Astrocyte of the spinal cord (primary cell): Measurements from ENCODE around the gene FMO2.
A peak's percentile ranks its signal among the peaks of the same experiment; 100 is the strongest.

Source experiments
- DNase-seq: peaks from one replicate; pipeline ENCODE4 v3.0.0; 2011; ENCODE audit warnings: low read depth, low spot score
- H3K4me3 ChIP-seq: 2 replicates; pipeline ENCODE4 v1.5.1; 2011; ENCODE audit warnings: low read depth, mild to moderate bottlenecking, low read length, moderate library complexity
- in situ Hi-C: cut with HindIII; loops from 2 replicates; pipeline ENCODE4 v1.10.0; 2017; ENCODE audit warnings: low sequenced_read_pairs
- TF ChIP-seq, protein P1 (sequence below): IDR thresholded peaks from 2 replicates; pipeline ENCODE4 v1.5.1; 2012; ENCODE audit warnings: low read depth, mild to moderate bottlenecking, low read length, inconsistent platforms

FMO2 gene

DNA sequence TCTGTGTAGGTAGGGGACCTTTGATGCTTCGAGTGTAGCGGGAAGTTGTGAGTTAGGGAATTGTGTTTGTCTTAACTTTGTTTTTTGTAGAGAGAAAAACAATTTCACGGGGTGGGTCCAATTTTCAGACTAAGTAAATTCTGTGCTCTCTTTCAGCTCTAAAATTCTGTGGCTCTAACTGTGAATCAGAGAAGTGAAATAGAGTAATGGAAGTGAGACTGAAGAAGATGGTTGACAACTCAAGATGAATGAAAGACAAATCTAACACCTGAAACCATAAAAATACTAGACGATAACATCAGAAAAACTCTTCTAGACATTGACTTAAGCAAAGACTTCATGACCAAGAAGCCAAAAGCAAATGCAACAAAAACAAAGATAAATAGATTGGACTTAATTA, 58.8 kb downstream of the FMO2 start:
- in situ Hi-C loops, result no loop called here
- no peak overlapping the region for H3K4me3 ChIP-seq
- TF ChIP-seq, protein P1, sequence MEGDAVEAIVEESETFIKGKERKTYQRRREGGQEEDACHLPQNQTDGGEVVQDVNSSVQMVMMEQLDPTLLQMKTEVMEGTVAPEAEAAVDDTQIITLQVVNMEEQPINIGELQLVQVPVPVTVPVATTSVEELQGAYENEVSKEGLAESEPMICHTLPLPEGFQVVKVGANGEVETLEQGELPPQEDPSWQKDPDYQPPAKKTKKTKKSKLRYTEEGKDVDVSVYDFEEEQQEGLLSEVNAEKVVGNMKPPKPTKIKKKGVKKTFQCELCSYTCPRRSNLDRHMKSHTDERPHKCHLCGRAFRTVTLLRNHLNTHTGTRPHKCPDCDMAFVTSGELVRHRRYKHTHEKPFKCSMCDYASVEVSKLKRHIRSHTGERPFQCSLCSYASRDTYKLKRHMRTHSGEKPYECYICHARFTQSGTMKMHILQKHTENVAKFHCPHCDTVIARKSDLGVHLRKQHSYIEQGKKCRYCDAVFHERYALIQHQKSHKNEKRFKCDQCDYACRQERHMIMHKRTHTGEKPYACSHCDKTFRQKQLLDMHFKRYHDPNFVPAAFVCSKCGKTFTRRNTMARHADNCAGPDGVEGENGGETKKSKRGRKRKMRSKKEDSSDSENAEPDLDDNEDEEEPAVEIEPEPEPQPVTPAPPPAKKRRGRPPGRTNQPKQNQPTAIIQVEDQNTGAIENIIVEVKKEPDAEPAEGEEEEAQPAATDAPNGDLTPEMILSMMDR, result no peak
- no peak for DNase-seq

DNA sequence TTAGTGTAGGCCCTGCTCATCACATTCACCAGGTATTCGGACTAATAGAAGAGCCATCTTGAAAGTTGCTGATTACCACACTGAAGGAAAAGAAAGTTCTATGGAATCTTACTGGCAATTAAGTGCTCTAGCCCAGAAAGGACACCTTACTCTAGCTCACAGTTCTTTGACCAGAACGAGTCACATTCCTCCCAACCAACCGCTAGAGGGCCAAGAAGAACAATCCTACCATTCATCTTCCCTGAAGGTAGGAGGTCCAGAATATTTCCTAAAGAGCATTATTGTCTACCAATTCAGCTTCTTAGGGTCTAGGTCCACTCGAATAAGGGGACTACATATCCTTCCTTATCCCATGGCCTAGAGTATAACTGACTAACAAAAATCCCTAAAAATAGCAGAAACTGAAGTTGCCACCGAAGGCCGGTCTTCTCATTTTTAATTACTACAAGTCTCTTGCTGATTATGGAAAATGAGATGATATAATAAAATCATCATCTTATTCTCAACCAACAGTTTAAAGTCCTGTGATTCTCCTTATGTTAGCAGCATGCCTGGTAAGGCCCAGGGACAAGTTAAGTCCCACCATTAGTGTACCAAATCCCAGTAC, 60.5 kb downstream of the FMO2 start:
- TF ChIP-seq, protein P1, result peak; percentile 89
- no peak overlapping the region for H3K4me3 ChIP-seq
- in situ Hi-C loops, result no loop called here
- peak; percentile 48 for DNase-seq

DNA sequence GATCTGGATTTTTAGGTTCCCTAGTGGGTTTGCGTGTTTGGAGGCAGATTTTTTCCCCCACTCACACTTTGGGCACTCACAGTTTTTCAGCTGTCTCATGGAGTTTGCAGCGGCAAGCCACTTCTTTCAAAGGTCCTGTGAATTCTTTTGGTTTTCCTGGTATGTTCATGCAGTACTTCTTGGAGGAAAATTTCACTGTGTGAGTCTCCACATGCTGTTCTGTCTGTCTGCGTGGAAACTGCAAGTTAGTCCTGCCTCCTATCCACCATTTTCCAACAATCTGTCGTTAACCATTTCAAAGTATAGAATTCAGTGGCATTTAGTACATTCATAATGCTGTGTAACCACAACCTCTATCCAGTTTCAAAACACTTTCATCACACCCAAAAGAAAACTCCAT, 62.4 kb downstream of the FMO2 start:
- TF ChIP-seq, protein P1, result no peak
- in situ Hi-C loops, result no loop called here
- DNase-seq, result peak; percentile 14
- no peak overlapping the region for H3K4me3 ChIP-seq

DNA sequence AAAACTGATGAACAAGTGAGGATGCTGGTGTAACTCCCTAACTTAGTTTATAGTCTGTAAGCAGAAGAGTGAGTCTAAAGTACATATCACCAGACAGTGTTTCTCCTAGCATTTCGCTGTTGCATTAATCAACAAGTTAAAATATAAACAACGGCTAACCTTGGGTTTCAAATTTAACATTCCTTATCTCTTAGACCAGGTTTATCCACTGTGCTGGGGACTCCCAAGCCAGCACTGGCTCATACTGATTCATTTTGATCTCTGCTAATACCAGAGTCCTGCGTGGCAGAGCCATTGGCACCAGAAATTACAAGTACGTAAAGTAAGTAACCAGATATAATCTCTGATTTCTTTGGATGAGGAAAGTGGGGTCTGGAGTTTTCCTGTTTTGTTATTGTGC, 63.2 kb downstream of the FMO2 start, which contains the start of gene FMO1:
FMO1 (plus strand) TSS at position 193 of the 400 bp plus-strand sequence. CDS start 9,594 bp downstream, outside the sequence.
- in situ Hi-C loops, result no loop called here
- no peak within 1 kb of the TSS for H3K4me3 ChIP-seq
- TF ChIP-seq, protein P1, result no peak
- no peak for DNase-seq

DNA sequence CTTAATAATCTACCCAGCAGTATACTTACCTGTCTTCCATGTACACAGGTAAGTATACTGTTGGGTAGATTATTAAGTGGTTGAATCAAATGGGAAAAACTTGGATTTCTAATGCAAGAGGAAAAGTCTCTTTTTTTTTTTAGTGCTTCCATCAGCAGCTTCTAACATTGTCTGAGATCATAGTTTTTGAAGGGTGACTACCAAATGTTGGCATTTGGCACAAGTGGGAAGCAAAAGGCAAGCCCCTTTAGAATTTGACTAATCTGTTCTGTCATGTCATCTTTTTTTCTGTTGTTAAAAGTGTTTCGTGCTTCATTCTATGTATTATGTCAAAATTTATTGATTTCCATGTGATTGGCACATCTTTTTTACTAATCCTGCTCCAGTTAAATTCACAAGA, 63.7 kb downstream of the FMO2 start:
- in situ Hi-C loops, result no loop called here
- H3K4me3 ChIP-seq, result no peak overlapping the region
- TF ChIP-seq, protein P1, result no peak
- no peak for DNase-seq

DNA sequence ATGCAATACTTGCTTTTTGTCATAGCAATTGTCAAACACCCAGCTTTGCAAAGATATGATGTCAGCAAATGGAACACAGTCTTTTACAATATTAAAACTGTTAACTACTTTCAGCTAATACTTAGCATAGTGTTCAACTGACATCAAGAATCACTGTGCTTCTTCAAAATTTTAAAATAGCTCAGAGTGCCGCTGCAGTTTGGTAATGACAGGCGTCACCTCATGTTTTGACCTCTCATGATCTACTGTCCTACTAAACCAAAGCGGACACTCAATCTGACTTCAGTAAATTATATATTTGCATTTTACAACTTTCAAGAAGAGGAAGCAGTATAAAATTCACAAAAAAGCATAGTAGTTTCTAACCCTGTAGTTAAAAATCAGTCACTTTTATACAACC, 65.2 kb downstream of the FMO2 start:
- H3K4me3 ChIP-seq, result no peak overlapping the region
- no peak for DNase-seq
- TF ChIP-seq, protein P1, result no peak
- in situ Hi-C loops, result no loop called here
